Gastrocnemius medialis (tissue), 4 donors: ENCODE results near the gene CARD8. TPM values are rescaled to one million over a fixed set of nuclear protein-coding genes. Genes with fewer than 3 reads are reported as not detected.

Experiments
- ATAC-seq, 2 donors: fragments of 150-250 bp; one replicate each; pipeline ENCODE4 v1.9.1; 2016
- DNase-seq, 2 donors: peaks; one replicate each; pipeline ENCODE4 v3.0.0-alpha.2; 2019
- H3K27ac ChIP-seq, 4 donors: fragments of 200-600 bp; sonication (generic); 1 replicate in 1 of 4; 2 replicates in 3 of 4; pipeline ENCODE4 v1.5.1; 2016 to 2018; ENCODE audit warnings: mild to moderate bottlenecking in 2 of 4, moderate library complexity in 1 of 4
- H3K27me3 ChIP-seq, 3 donors: fragments of 200-600 bp; sonication (generic) in 2 of 3; 1 replicate in 1 of 3; 2 replicates in 2 of 3; pipeline versions ENCODE4 v1.5.1 to v1.6.0; 2016 to 2019; ENCODE audit warnings: mild to moderate bottlenecking in 1 of 3, moderate library complexity in 1 of 3
- H3K36me3 ChIP-seq, 2 donors: fragments of 200-600 bp; sonication (generic) in 1 of 2; one replicate each; pipeline ENCODE4 v1.5.1; 2017 to 2018
- H3K4me1 ChIP-seq, 2 donors: fragments of 200-600 bp; sonication (generic) in 1 of 2; one replicate each; pipeline ENCODE4 v1.5.1; 2016 to 2017; ENCODE audit warnings: mild to moderate bottlenecking in 2 of 2
- H3K4me3 ChIP-seq, 4 donors: fragments of 200-600 bp; sonication (generic) in 3 of 4; 1 replicate in 1 of 4; 2 replicates in 3 of 4; pipeline ENCODE4 v1.5.1; 2016 to 2019; ENCODE audit warnings: mild to moderate bottlenecking in 2 of 4
- H3K9me3 ChIP-seq, 3 donors: fragments of 200-600 bp; sonication (generic) in 2 of 3; 1 replicate in 1 of 3; 2 replicates in 2 of 3; pipeline ENCODE4 v1.5.1; 2016 to 2019
- POLR2A ChIP-seq, 2 donors: fragments of 450-650 bp; IDR thresholded peaks; one replicate each; pipeline ENCODE4 v1.6.1; 2017; ENCODE audit warnings: antibody characterized with exemption in 2 of 2, mild to moderate bottlenecking in 2 of 2, moderate library complexity in 2 of 2
- in situ Hi-C, 4 donors: fragments of 200-750 bp; cut with MboI; loops; one replicate each; pipeline versions ENCODE4 v1.15.0 to v1.8.0; 2017; ENCODE audit warnings: low sequenced_read_pairs in 4 of 4
- intact Hi-C: fragments of 100-400 bp; cut with DNase I; formaldehyde crosslinking; loops from one replicate; pipeline ENCODE4 v1.15.1; 2023; ENCODE audit warnings: low total_unique reads
- total RNA-seq, 4 donors: library from RNA; depleted of rRNA; stranded (reverse); fragments of >200 nt; gene quantifications; one replicate each; pipeline versions ENCODE4 v1.1.0 to v1.2.3, GENCODE V29; 2016
- TF ChIP-seq, protein P1 (sequence below), 5 experiments: fragments of 450-650 bp in 3 of 5; fragments of 200-600 bp in 2 of 5; sonication (generic) in 2 of 5; IDR thresholded peaks in 4 of 5; conservative IDR thresholded peaks in 1 of 5; 1 replicate in 4 of 5; 2 replicates in 1 of 5; pipeline ENCODE4 v1.5.1; 2016 to 2019; ENCODE audit warnings: antibody characterized with exemption in 5 of 5, mild to moderate bottlenecking in 3 of 5, moderate library complexity in 3 of 5

Gene CARD8
- total RNA-seq, 4 donors from 2014 or later: 15.7 to 23.3 (median 20.2) TPM

DNA sequence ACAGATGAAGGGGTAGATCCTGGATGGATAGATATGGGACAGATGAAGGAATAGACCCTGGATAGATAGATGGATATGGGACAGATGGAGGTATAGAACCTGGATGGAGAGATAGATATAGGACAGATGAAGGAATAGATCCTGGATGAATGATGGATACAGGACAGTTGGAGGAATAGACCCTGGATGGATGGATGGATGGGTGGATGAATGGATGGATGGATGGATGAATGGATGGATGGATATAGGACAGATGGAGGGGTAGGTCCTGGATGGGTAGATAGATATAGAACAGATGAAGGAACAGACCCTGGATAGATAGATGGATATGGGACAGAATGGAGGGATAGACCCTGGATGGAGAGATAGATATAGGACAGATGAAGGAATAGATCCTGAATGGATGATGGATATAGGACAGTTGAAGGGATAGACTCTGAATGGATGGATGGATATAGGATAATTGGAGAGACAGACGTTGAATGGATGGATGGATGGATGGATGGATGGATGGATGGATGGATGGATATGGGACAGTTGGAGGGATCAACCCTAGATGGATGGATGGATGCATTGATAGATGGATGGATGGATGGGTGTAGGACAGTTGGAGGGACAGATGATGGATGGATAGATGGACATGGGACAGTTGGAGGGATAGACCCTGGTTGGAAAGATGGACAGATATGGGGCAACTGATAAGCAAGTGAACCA lies 46.3 kb upstream of the CARD8 start:
- TF ChIP-seq, protein P1, sequence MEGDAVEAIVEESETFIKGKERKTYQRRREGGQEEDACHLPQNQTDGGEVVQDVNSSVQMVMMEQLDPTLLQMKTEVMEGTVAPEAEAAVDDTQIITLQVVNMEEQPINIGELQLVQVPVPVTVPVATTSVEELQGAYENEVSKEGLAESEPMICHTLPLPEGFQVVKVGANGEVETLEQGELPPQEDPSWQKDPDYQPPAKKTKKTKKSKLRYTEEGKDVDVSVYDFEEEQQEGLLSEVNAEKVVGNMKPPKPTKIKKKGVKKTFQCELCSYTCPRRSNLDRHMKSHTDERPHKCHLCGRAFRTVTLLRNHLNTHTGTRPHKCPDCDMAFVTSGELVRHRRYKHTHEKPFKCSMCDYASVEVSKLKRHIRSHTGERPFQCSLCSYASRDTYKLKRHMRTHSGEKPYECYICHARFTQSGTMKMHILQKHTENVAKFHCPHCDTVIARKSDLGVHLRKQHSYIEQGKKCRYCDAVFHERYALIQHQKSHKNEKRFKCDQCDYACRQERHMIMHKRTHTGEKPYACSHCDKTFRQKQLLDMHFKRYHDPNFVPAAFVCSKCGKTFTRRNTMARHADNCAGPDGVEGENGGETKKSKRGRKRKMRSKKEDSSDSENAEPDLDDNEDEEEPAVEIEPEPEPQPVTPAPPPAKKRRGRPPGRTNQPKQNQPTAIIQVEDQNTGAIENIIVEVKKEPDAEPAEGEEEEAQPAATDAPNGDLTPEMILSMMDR (IDR thresholded peaks at IDR 0.05 in 4 of 5, conservative IDR thresholded peaks at IDR 0.05 in 1 of 5): no peak
- TF ChIP-seq POLR2A (IDR thresholded peaks at IDR 0.05): no peak
- ATAC-seq (no peak), DNase-seq (no peak)
- H3K27ac ChIP-seq: no peak overlapping the region
- in situ Hi-C loops: loop anchor here in 2 of 4 donors (25.0 kb wide), 1 partner anchor 285 kb away; no protein-coding TSS in a partner anchor
- H3K4me3 ChIP-seq: no peak overlapping the region
- H3K9me3 ChIP-seq: no peaks in the 10 kb centered on the region
- no peaks in the 10 kb centered on the region for H3K4me1 ChIP-seq
- no peaks in the 10 kb centered on the region for H3K27me3 ChIP-seq
- intact Hi-C loops: no loop called here
- no peaks in the 10 kb centered on the region for H3K36me3 ChIP-seq

DNA sequence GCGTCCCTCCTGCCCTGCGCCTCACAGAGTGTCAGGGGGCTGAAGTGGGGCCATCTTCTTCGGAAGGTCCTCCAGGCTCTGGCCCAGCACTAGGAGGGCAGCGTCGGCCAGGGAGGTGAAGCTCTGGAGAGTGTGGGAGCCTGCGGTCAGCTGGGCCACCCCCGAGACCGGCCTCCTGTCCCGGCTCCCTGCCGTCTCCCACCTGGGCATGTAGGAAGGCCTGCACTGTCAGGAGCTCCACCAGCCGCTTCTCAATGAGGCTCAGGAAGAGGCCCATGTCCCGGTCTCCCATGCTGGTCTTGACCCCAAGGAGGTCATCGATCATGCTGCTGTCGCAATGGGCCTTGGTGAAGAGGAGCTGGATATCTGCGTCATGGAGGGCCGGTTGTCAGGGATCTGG lies 42.3 kb upstream of the CARD8 start:
- H3K36me3 ChIP-seq: no peaks in the 10 kb centered on the region
- in situ Hi-C loops: no loop called here
- DNase-seq: no peak
- no peak overlapping the region for H3K4me3 ChIP-seq
- no peak for ATAC-seq
- TF ChIP-seq, protein P1 (IDR thresholded peaks at IDR 0.05 in 4 of 5, conservative IDR thresholded peaks at IDR 0.05 in 1 of 5): no peak
- TF ChIP-seq POLR2A (IDR thresholded peaks at IDR 0.05): no peak
- intact Hi-C loops: no loop called here
- no peaks in the 10 kb centered on the region for H3K4me1 ChIP-seq
- no peak overlapping the region for H3K27ac ChIP-seq
- H3K9me3 ChIP-seq: no peaks in the 10 kb centered on the region
- H3K27me3 ChIP-seq: no peaks in the 10 kb centered on the region

DNA sequence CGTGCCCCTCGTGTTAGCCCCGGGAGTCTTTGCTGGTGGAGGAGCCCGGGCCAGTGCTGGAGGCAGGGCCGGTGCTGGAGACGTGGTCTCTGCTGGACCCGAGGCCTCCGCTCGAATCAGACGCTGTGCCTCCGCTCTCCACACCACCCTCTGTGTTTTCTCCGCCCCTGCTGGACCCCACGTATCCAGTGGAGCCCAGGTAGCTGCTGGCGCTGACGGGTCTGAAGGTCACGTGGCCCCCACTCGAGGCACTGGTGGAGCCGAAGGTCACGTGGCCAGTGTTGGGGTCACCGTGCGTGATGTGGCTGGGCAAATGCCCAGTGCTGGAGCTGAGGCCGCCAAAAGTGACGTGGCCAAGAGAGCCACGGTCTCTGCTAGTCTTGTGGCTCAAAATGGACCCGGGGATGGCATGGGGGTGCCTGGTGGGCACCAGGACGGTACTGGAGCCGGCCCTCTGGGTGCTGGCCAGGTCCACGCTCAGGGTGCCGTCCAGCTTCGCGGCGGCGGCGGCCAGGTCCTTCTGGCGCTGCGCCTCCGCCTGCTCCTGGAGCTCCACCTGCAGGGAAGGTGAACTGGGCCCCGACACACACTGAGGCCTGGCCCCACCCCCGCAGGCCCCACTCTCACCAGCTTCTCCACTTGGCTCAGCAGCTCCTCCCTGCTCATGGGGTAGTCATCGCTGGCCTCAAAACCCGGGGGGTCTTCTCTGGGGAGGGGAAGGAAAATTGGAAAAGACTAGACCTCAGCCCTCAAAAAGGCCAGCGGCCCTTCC lies 41.4 kb upstream of the CARD8 start:
- ATAC-seq: no peak
- Histone ChIP-seq H3K4me1 (no peaks in the 10 kb centered on the region), H3K27ac (no peak overlapping the region), H3K27me3 (no peaks in the 10 kb centered on the region), H3K4me3 (no peak overlapping the region), H3K9me3 (no peaks in the 10 kb centered on the region), H3K36me3 (no peaks in the 10 kb centered on the region)
- in situ Hi-C loops (no loop called here), intact Hi-C loops (no loop called here)
- TF ChIP-seq POLR2A (IDR thresholded peaks at IDR 0.05): no peak
- TF ChIP-seq, protein P1 (IDR thresholded peaks at IDR 0.05 in 4 of 5, conservative IDR thresholded peaks at IDR 0.05 in 1 of 5): no peak
- no peak for DNase-seq

DNA sequence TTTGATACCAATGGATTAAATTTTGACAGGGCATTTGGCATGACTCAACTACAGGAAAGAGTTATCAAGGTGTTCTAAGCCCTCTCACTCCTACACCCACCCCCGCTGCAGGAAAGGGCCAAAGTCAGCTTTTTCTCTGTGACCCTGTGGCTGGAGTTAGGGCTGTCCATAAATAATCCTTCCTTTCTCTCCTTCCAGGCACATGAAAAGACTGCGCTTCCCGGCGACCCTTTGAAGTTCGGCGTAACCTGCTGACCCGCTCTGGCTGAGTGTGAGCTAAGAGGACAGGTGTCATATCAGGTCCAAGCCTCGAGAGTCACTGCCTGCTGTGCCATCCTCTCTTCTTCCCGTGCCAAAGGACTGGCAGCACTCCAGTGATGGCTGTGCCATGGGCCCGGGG lies 39.7 kb upstream of the CARD8 start:
- intact Hi-C loops: no loop called here

More for the DNA sequence above, 39.7 kb upstream of the CARD8 start:
- no peaks in the 10 kb centered on the region for H3K36me3 ChIP-seq
- ATAC-seq (no peak), DNase-seq (no peak)
- peaks cover 3 to 4% of the 10 kb centered on the region in 2 donors for H3K4me1 ChIP-seq
- no peaks in the 10 kb centered on the region for H3K9me3 ChIP-seq
- TF ChIP-seq POLR2A (IDR thresholded peaks at IDR 0.05): no peak
- TF ChIP-seq, protein P1 (IDR thresholded peaks at IDR 0.05 in 4 of 5, conservative IDR thresholded peaks at IDR 0.05 in 1 of 5): no peak
- H3K27me3 ChIP-seq: peaks cover 0 to 6% (median 3%) of the 10 kb centered on the region in 3 donors
- in situ Hi-C loops: no loop called here
- H3K4me3 ChIP-seq: no peak overlapping the region
- no peak overlapping the region for H3K27ac ChIP-seq
